ENCODE data around the gene MECP2.

Gene MECP2

GRCh38 chrX:154046031-154046781, 51.3 kb downstream of the MECP2 start:
- H3K4me1 ChIP-seq (ENCODE audit: insufficient read depth, low read length, poor library complexity, severe bottlenecking), result no peaks in the 10 kb centered on the region
- H4K20me1 ChIP-seq (ENCODE audit: insufficient read depth, low read length, poor library complexity, severe bottlenecking), result peaks cover 9% of the 10 kb centered on the region
- H2AFZ ChIP-seq (ENCODE audit: low read length), result no peak overlapping the region
- no peaks in the 10 kb centered on the region for H3K27me3 ChIP-seq (ENCODE audit: insufficient read depth, low read length, poor library complexity, severe bottlenecking)
- H3K79me2 ChIP-seq (ENCODE audit: insufficient read depth, low read length), result peaks cover 85% of the 10 kb centered on the region
- no peak overlapping the region for H3K4me3 ChIP-seq (ENCODE audit: low read length, poor library complexity, severe bottlenecking)
- H3K9me3 ChIP-seq (ENCODE audit: insufficient read depth, low read depth, low read length), result no peaks in the 10 kb centered on the region
- no peak overlapping the region for H3K9ac ChIP-seq (ENCODE audit: low read depth, low read length, poor library complexity, severe bottlenecking)
- TF ChIP-seq CTCF (conservative IDR thresholded peaks at IDR 0.05; ENCODE audit: low read length), result no peak
- TF ChIP-seq EZH2phosphoT487 (IDR thresholded peaks at IDR 0.05; ENCODE audit: borderline replicate concordance), result no peak
- H3K36me3 ChIP-seq (ENCODE audit: insufficient read depth, low read length), result peaks cover 35% of the 10 kb centered on the region; the same call in 1 of the 2 replicates
- no peaks in the 10 kb centered on the region for H3K9me2 ChIP-seq (replicated peaks; ENCODE audit: low read depth, low read length)
- no peak overlapping the region for H3K4me2 ChIP-seq (ENCODE audit: low read depth, low read length, poor library complexity, severe bottlenecking)
- no peaks in the 10 kb centered on the region for H3F3A ChIP-seq (ENCODE audit: low read depth)

- Histone ChIP-seq H4K20me1 (ENCODE audit: insufficient read depth, low read length, poor library complexity, severe bottlenecking) (no peaks in the 10 kb centered on the region), H2AFZ (ENCODE audit: low read length) (no peak overlapping the region), H3K9me2 (replicated peaks; ENCODE audit: low read depth, low read length) (no peaks in the 10 kb centered on the region), H3K9ac (ENCODE audit: low read depth, low read length, poor library complexity, severe bottlenecking) (no peak overlapping the region), H3K79me2 (ENCODE audit: insufficient read depth, low read length) (peaks cover 86% of the 10 kb centered on the region), H3F3A (ENCODE audit: low read depth) (no peaks in the 10 kb centered on the region), H3K9me3 (ENCODE audit: insufficient read depth, low read depth, low read length) (no peaks in the 10 kb centered on the region), H3K4me2 (ENCODE audit: low read depth, low read length, poor library complexity, severe bottlenecking) (no peak overlapping the region), H3K36me3 (ENCODE audit: insufficient read depth, low read length) (peaks cover 28% of the 10 kb centered on the region; the same call in 1 of the 2 replicates), H3K4me1 (ENCODE audit: insufficient read depth, low read length, poor library complexity, severe bottlenecking) (no peaks in the 10 kb centered on the region), H3K4me3 (ENCODE audit: low read length, poor library complexity, severe bottlenecking) (no peak overlapping the region), H3K27me3 (ENCODE audit: insufficient read depth, low read length, poor library complexity, severe bottlenecking) (no peaks in the 10 kb centered on the region)
- TF ChIP-seq EZH2phosphoT487 (IDR thresholded peaks at IDR 0.05; ENCODE audit: borderline replicate concordance) (no peak), CTCF (conservative IDR thresholded peaks at IDR 0.05; ENCODE audit: low read length) (no peak)
These were observed 53.4 kb downstream of the MECP2 start for GRCh38 chrX:154044091-154044490.

GRCh38 chrX:154043003-154043763, 54.3 kb downstream of the MECP2 start:
- Histone ChIP-seq H3K9me2 (replicated peaks; ENCODE audit: low read depth, low read length) (no peaks in the 10 kb centered on the region), H2AFZ (ENCODE audit: low read length) (no peak overlapping the region), H3K9ac (ENCODE audit: low read depth, low read length, poor library complexity, severe bottlenecking) (no peak overlapping the region), H3K79me2 (ENCODE audit: insufficient read depth, low read length) (peaks cover 85% of the 10 kb centered on the region), H3K27me3 (ENCODE audit: insufficient read depth, low read length, poor library complexity, severe bottlenecking) (no peaks in the 10 kb centered on the region), H3K4me2 (ENCODE audit: low read depth, low read length, poor library complexity, severe bottlenecking) (no peak overlapping the region), H3K4me3 (ENCODE audit: low read length, poor library complexity, severe bottlenecking) (no peak overlapping the region), H3K9me3 (ENCODE audit: insufficient read depth, low read depth, low read length) (no peaks in the 10 kb centered on the region), H3K36me3 (ENCODE audit: insufficient read depth, low read length) (peaks cover 19% of the 10 kb centered on the region; the same call in 1 of the 2 replicates), H3F3A (ENCODE audit: low read depth) (no peaks in the 10 kb centered on the region), H4K20me1 (ENCODE audit: insufficient read depth, low read length, poor library complexity, severe bottlenecking) (no peaks in the 10 kb centered on the region), H3K4me1 (ENCODE audit: insufficient read depth, low read length, poor library complexity, severe bottlenecking) (no peaks in the 10 kb centered on the region)
- TF ChIP-seq CTCF (conservative IDR thresholded peaks at IDR 0.05; ENCODE audit: low read length), result no peak
- TF ChIP-seq EZH2phosphoT487 (IDR thresholded peaks at IDR 0.05; ENCODE audit: borderline replicate concordance), result no peak
